ENCODE results near the gene CELA3A.
A peak's percentile ranks its signal among the peaks of the same experiment; 100 is the strongest.
"Not testable (repeated sequence)": the region's sequence is repeated elsewhere in the genome, so short reads cannot be mapped to it uniquely, and the experiment has no call there.

CELA3A gene

DNA sequence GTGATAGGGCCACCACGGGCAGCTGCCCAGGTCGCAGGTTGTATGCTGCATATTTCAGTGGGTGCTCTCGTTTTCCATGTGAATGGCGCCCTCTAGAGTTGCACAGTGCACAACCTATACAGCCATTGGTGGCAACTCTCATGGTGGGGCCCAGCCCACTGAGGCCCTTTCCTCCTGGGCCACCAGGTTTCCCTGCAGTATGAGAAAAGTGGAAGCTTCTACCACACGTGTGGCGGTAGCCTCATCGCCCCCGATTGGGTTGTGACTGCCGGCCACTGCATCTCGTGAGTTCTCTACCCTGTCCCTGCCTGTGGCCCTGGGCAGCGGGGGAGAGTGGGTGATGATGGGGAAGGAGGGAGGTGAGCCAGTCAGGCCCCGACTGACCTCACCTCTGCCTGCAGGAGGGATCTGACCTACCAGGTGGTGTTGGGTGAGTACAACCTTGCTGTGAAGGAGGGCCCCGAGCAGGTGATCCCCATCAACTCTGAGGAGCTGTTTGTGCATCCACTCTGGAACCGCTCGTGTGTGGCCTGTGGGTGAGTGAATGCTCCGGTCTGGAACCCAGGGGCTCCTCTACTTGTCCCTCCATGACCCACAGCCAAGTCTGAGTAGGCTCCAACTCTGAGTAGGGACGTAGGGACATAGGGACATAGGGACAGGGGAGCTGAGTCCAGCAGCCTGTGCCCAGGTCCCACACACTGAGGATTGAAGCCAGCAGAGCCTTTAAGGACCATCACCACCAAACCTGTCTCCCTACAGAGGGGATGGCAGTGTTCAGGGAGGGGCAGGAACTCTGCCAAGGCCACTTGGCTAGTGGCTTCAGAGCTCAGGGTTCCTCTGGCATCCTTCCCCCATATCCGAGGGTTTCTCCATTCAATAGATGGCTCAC, 4.0 kb downstream of the CELA3A start:
- not testable (repeated sequence) for H3K79me2 ChIP-seq (ENCODE audit: low read length); H3K27me3 ChIP-seq (ENCODE audit: low read depth, low read length); H3K27ac ChIP-seq (ENCODE audit: low read length); H4K20me1 ChIP-seq (ENCODE audit: insufficient read depth, low read length); H3K9ac ChIP-seq (ENCODE audit: low read length); H3K36me3 ChIP-seq (replicated peaks; ENCODE audit: low read depth, low read length); H3K9me3 ChIP-seq (ENCODE audit: insufficient read depth, low read length); H3K4me2 ChIP-seq (ENCODE audit: low read length); H2AFZ ChIP-seq (ENCODE audit: low read depth, low read length); H3K4me3 ChIP-seq (ENCODE audit: low read length); H3K4me1 ChIP-seq (ENCODE audit: low read length)
- TF ChIP-seq CTCF (IDR thresholded peaks at IDR 0.05; ENCODE audit: low read depth, low read length) = peak; percentile 24

- not testable (repeated sequence) for H3K36me3 ChIP-seq (replicated peaks; ENCODE audit: low read depth, low read length); H3K9me3 ChIP-seq (ENCODE audit: insufficient read depth, low read length); H3K9ac ChIP-seq (ENCODE audit: low read length); H3K4me1 ChIP-seq (ENCODE audit: low read length); H3K79me2 ChIP-seq (ENCODE audit: low read length); H4K20me1 ChIP-seq (ENCODE audit: insufficient read depth, low read length); H2AFZ ChIP-seq (ENCODE audit: low read depth, low read length); H3K4me2 ChIP-seq (ENCODE audit: low read length); H3K4me3 ChIP-seq (ENCODE audit: low read length); H3K27me3 ChIP-seq (ENCODE audit: low read depth, low read length); H3K27ac ChIP-seq (ENCODE audit: low read length)
Observed at GRCh38 chr1:22006736-22007135, 5.3 kb downstream of the CELA3A start.

DNA sequence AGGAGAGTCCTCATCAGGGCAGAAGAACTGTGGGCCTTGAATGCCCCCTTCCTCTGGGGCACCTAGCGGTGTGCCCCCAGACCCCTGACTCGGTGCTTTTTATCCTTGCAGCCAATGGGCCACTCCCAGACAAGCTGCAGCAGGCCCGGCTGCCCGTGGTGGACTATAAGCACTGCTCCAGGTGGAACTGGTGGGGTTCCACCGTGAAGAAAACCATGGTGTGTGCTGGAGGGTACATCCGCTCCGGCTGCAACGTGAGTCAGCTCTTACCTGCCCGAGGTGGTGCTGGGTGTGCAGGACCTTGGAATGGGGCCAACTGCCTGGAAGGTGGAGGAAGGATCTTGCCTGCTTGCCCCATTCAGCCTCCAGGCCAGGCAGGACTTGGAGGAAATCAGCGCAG, 5.8 kb downstream of the CELA3A start:
- H3K9ac ChIP-seq (ENCODE audit: low read length); H3K79me2 ChIP-seq (ENCODE audit: low read length); H3K4me2 ChIP-seq (ENCODE audit: low read length); H3K27me3 ChIP-seq (ENCODE audit: low read depth, low read length); H3K4me1 ChIP-seq (ENCODE audit: low read length); H4K20me1 ChIP-seq (ENCODE audit: insufficient read depth, low read length); H3K9me3 ChIP-seq (ENCODE audit: insufficient read depth, low read length); H3K4me3 ChIP-seq (ENCODE audit: low read length); H3K36me3 ChIP-seq (replicated peaks; ENCODE audit: low read depth, low read length); H3K27ac ChIP-seq (ENCODE audit: low read length); H2AFZ ChIP-seq (ENCODE audit: low read depth, low read length): not testable (repeated sequence)

DNA sequence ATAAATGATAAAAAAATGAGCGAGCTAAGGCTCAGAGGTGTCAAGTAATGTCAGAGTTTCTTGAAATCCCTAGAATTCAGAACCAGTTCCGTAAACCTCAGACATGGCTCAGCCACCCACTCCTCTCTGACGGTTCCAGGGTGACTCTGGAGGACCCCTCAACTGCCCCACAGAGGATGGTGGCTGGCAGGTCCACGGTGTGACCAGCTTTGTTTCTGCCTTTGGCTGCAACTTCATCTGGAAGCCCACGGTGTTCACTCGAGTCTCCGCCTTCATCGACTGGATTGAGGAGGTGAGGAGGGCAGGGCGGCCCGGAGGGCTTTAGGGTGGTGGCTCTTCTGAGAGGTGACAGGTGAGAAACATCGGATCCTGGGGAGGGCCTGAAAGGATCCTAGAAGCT, 8.1 kb downstream of the CELA3A start:
- H2AFZ ChIP-seq (ENCODE audit: low read depth, low read length); H4K20me1 ChIP-seq (ENCODE audit: insufficient read depth, low read length); H3K36me3 ChIP-seq (replicated peaks; ENCODE audit: low read depth, low read length); H3K79me2 ChIP-seq (ENCODE audit: low read length); H3K27ac ChIP-seq (ENCODE audit: low read length); H3K4me1 ChIP-seq (ENCODE audit: low read length); H3K9ac ChIP-seq (ENCODE audit: low read length); H3K4me3 ChIP-seq (ENCODE audit: low read length); H3K9me3 ChIP-seq (ENCODE audit: insufficient read depth, low read length); H3K27me3 ChIP-seq (ENCODE audit: low read depth, low read length); H3K4me2 ChIP-seq (ENCODE audit: low read length): not testable (repeated sequence)

- not testable (repeated sequence) for H2AFZ ChIP-seq (ENCODE audit: low read depth, low read length); H3K36me3 ChIP-seq (replicated peaks; ENCODE audit: low read depth, low read length); H3K27ac ChIP-seq (ENCODE audit: low read length); H4K20me1 ChIP-seq (ENCODE audit: insufficient read depth, low read length); H3K4me1 ChIP-seq (ENCODE audit: low read length); H3K9ac ChIP-seq (ENCODE audit: low read length); H3K27me3 ChIP-seq (ENCODE audit: low read depth, low read length); H3K4me2 ChIP-seq (ENCODE audit: low read length); H3K9me3 ChIP-seq (ENCODE audit: insufficient read depth, low read length); H3K4me3 ChIP-seq (ENCODE audit: low read length); H3K79me2 ChIP-seq (ENCODE audit: low read length)
Observed at GRCh38 chr1:22012752-22013151, 11.3 kb downstream of the CELA3A start.

GRCh38 chr1:22014575-22015206, 13.2 kb downstream of the CELA3A start:
- not testable (repeated sequence) for H3K27ac ChIP-seq (ENCODE audit: low read length); H3K27me3 ChIP-seq (ENCODE audit: low read depth, low read length); H3K4me3 ChIP-seq (ENCODE audit: low read length); H2AFZ ChIP-seq (ENCODE audit: low read depth, low read length); H3K9me3 ChIP-seq (ENCODE audit: insufficient read depth, low read length); H4K20me1 ChIP-seq (ENCODE audit: insufficient read depth, low read length); H3K9ac ChIP-seq (ENCODE audit: low read length); H3K36me3 ChIP-seq (replicated peaks; ENCODE audit: low read depth, low read length); H3K79me2 ChIP-seq (ENCODE audit: low read length); H3K4me2 ChIP-seq (ENCODE audit: low read length)
- peaks cover 12% of the 10 kb centered on the region for H3K4me1 ChIP-seq (ENCODE audit: low read length)

Measured in OCI-LY3 (cell line).